IPS DF 4.7 (cell line): ENCODE data around the gene SLC25A21.
"Not testable (repeated sequence)": the region's sequence is repeated elsewhere in the genome, so short reads cannot be mapped to it uniquely, and the experiment has no call there.

Experiments used
- DNase-seq: peaks from one replicate; pipeline ENCODE4 v3.0.0-alpha.2; 2013; ENCODE audit warnings: low spot score; ENCODE audit errors: extremely low read depth

The SLC25A21 gene

DNA sequence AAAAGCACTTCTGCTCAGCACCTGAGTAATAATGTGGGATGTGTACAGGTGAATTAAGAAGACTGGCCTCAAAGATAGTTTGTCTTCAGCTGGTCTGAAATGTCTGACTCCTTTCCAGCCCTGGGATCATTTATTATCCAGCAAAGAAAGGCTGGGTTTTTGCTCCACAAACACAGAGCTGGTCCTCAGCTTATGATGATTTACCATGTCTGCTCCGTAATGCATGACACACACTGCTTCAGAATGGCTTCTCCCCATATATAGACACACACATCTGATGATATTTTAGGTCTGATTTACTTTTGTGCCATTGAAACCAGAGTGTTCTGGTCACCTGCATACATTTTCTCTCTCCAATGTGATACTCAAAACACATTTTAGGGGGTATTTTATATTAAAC, 225.0 kb downstream of the SLC25A21 start:
- no peak for DNase-seq

DNA sequence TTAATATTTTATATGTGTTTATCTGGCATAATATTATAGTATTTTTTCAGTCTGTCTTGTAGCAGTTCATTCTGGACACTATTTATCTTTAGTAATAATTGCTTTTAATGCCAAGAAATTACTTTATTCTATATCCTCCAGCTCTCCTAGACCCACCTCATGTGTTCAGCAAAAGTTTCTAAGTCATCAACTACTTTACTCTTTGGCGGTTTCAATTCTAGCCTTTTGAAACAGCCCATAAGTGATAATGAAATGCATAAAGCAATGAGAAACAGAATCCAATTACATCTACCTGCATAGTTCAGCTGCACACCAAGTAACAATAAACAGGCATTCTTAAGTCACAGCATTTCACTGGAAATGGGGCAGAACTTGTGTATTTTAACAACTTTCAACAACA, 225.5 kb downstream of the SLC25A21 start:
- no peak for DNase-seq

DNA sequence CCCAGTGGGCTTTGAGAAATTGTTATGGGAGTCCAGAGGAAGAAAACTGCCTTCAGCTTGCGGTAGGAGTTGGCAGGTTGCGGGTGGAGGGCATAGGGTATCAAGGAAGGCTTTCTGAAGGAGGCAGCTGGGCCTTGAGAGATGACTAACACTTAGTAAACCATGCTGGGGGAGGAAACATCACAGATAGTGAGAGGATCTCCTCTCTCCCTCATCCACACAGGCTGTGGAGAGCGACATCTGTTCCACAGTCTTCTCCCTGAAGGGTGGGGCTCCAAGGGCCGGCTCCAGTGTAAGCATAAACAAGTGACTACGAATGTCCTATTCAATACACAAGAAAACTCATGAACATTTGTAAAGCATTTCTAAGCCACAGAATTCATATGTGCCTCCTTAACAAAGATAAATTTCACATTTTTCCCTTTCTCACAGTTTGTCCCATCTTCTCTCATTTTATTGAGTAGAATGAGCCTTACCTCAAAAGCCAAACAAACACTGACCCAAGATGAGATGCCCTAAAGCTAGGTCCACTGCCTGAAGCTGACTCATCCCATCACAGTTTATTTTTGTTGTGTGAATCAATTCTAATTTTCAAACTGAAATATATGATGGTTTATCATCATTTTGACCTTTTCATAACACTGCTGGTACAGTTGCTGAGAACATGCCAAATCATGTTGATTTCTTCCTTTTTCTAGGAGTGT, 227.9 kb downstream of the SLC25A21 start:
- DNase-seq = no peak

DNA sequence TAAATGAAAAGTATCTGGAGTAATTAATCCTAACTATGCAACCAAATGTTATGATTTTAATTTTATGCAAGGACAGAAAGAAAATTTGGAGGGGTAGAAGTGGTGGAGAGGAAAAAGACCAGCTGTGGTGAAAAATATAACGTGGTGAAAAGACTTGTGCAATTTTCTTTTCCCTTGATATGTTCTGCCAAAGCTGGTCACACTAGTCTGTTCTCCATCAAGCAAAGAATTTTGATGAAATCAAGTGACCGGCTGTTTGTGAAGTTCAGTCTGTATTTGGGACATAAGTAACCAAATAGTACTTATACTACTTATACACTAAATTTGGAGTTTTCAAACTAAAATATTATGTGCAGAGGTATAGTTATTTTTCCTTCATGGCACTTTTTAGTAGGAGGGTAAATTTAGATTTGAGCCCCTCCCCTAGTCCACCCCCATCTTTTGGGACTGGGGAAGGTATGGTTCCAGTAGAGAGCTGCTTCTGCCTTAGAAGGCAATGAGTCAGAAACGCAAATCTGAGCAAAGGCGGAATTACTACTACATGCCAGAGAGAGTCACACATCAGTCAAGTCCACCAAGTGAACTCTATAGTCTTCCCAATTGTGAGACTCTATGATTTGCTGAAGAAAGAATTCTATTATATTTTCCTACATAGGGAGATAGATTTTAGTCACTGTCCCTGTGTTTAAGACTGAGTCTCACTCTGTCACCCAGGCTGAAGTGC, 229.7 kb downstream of the SLC25A21 start:
- no peak for DNase-seq

DNA sequence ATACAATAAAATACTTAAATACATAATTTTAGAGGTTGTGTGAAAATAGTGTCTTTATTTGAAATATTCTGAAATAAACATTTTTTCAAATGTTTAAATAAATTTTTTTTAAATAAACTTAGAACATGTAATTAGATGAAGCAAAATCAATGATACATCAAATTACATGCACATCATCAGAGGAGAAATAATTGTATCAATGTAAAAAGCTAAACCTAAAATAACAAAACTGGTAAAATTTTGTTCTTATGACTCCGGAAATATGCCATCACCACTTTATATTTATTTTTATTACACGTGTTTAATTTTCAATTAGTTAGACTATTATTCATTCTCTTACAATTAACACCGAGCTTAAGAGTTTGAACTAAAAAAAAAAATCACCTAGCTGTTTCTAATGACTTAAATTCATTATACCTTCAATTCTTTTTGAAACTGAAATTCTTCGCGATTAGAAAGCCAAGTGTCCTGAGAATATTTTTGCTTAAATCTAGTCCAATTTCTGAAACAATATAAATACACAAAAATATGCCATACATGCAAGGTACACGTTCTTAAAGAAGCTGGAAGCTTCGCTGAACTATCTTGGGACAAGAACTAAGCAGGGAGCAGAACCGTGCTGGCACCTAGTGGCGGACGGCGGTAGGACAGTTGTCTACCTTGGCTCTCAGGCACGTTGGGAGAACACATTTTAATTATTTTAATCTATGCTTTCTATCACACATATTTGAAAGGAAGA, 230.5 kb downstream of the SLC25A21 start:
- DNase-seq = peak; percentile 3

DNA sequence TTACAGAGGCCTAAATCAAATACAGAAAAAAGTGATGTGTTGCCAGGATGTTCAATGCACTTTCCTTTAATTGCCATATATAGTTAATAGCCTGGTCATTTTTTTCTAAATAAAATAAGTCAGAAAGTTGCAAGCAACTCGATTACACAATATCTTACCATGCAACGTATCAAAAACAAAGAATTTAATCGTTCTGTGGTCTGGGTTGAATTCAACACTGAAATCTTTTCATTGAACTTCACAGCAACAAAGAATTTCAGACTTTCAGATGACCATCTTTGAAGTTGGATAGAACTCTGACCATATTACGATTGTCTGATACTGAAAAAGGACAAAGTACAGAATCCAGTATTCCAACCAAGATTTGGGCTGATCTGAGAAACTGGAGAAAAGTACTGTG, 231.9 kb downstream of the SLC25A21 start:
- DNase-seq = no peak

DNA sequence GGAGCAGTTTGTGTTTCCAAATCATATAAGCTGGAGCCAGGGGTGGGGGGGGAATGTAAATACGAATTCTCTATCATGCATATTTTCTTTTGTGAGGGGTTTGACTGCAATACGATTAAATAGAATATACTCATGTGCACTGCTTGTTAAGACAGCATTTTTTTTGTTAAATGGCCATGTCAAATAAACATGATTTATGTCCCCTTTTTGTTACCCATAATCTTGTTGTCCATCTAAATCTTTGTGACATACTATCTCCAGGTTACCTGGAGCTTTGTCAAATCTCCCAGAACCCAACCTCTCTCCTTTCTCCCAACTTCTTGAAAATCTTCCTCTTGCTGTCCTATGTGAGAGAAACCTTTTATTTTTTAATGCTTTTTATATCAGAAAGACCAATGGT, 233.1 kb downstream of the SLC25A21 start:
- DNase-seq = no peak

DNA sequence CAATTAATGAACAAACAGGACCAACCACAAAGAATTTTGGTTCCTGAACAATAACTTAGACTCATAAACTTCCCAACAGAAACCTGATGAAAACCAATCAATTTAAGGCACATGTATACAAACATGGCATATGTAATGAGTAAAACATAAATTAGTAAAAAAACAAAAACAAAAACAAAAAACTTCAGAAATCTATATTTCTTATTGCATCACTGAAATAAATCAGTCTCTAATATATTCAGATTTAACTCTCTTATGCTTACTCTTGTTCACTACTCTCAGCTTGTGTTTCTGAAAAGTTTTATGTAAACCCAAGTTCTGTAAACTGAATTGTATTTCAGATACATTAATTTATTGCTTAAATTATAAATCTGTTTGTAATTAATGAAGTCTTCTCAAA, 233.7 kb downstream of the SLC25A21 start:
- DNase-seq = no peak

DNA sequence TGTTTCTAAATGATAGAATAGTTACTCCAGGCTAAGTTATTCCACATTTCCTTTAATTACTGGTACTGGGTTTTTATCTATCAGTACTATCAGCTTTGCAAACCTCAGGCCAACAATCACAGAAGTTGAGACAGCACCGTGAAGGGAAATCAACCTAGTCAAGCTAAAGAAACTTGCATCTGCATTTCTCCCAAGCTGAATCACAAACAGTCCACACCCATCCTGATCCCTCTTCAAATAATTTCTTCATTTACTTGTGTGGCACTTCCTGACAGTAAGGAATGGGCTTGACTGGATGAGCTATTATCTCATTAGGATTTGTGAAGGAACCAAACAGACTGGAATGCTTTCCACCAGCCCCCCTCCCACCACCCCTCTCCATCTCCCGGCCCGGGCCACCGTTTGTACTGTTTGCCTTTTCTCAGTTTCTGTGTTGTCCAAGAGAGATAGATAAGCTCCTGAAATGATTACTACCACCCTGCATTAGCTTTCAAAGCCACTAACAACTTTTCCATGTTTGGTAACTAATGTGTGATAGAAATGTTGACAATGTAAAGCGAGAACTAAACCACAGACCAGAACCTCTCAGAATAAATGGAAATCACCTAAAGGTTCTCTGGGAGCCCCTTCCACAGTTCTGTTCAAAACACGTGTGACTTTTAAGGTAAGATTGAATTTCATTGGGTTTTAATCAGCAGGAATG, 236.3 kb downstream of the SLC25A21 start:
- no peak for DNase-seq

DNA sequence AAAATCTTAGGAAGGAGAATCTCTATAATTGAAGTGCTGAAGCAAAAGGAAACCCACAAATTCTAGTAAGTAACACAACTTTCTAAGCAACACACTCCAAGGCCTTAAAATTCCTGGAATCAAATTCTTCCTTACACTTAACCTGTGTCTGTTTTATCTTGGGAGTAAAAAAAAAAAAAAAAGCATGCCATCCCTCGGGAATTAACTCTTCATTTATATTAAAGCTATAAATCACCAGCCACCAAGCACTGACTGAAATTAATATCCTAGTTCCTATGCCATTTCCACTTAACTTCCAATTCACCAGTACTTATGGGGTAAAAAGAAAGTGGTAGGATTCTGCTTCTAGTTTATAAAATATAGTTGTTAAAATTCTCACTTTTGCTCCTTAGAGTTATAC, 238.1 kb downstream of the SLC25A21 start:
- DNase-seq = no peak

DNA sequence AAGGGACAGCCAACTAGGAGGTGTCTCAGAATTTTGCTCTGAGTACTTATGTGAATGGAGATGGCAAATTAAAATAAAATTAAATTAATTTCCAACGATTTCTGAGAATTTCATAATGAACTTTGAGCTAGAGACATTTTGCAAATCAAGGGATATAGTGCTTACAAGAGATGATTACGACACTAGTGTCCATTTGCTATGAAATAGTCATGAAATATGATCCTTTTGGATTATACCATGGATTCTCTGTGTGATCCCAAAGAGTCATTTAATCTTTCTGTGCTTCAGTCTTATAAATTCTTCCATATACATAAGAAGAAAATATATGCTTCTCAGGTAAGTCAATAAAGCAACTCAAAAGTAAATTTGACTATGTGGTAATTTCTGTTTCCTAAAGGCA, 240.6 kb downstream of the SLC25A21 start:
- DNase-seq = no peak

DNA sequence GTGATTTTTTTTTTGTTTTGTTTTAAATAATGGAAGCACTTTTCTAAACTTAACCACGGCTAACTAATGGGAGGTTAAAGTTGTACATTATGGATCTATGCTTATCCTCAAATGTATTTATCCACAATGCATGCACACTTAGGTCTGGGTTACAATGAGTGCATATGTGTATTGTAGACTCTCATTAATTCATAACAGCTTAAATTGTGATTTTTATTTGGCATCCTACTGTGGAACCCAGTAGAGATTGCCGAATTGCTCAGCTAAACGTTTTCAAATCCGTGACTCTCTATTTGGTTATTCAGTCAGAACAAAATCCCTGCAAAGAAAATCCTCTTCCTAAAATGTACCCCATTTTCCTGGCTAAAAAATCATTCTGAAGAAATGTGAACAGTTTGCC, 244.0 kb downstream of the SLC25A21 start:
- no peak for DNase-seq

DNA sequence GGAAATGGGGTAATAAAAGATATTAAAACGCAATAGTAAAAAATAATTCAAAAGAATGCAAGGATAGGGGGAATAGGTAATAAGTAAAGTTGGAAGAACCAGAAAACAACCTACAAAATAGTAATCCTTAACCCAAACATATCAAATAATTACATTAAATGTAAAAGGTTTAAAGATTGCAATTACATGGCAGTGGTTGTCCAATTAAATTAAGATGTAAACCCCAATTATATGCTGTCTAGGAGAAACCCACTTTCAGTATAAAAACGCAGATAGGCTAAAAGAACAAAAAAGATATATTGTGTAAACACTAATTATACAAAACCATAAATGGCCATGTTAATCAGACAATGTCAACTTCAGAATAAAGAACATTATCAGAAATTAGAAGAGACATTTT, 247.3 kb downstream of the SLC25A21 start:
- DNase-seq = no peak

DNA sequence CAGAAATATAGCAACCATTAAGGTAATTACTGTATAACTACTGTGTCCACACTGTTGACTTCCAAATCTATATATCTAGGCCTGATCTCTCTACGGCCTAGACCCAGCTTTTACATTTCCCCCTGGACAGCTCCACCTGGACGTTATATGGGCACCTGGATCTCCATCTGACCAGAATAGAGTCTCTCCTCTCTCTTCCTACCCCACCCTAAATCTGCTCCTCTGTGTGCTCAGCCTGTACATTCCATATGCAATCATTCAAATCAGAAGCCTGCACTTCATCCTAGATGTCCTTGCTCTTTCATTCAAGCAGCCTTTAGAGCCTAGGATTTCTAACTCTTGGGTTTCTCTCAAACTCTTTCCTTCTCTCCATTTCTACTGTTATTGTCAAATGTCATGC, 255.7 kb downstream of the SLC25A21 start:
- no peak for DNase-seq

DNA sequence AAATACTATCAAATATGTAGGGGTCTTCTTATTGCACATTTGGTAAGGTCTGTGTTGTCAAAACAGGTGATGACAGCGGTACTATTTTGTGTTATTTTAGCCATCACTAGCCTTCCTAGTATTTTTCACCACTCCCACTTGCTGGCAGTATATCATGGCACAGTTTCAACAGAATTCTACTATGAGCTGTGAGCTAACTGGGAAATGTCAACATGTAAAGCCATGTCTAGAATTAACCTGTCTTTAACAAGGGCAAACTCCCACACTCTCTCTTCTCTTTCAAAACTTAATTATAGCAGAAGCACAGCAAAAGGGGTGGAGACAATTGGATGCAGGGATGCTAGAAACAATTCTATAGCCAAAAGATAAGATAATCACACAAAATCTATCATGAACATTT, 257.3 kb downstream of the SLC25A21 start:
- no peak for DNase-seq

DNA sequence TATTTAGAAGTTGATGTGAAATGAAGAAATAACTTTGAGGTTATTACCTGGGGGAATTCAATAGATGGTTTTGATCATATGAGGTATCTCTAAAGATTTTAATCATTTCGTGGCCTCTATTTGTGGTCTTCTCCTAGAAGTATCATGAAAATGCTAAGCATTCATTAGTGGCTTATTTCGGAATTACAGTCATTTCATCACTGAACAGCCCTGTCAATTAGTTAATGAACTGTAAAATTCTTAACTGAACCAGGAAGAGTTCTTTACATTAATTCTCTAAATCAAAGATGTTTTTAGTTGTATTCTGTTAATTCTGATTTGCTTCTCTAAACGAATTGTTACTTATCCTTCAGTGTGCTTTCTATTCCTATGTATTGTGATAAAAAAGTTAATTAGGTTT, 261.8 kb downstream of the SLC25A21 start:
- no peak for DNase-seq

DNA sequence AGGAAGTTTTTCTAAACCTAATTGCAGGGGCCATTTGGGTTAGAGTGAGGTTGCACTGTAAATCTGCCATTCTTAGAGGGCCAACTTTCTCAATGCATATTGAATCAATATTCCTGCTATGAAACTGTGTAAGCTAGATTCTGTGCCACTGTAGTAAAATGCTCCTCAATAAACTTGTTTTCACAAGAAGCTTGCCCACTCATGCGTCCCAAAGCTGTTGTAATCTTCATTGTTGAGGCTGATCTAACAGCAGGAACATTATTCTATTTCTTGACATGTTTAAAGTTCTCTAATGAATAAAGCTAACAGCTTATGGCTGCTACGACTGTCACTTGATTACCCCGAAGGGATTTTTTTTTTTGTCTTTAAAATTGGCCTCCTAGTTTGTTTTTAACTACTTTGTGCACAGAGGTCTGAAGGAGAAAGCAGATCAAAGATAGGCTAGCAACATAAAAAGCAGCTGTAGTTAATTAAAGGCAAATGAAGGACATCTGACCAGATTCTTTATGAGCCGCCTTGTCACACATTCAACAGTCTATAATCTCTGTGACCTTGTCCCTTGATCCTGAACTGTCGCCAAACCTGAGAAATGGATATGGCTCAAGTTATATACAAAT, 267.0 kb downstream of the SLC25A21 start:
- no peak for DNase-seq

DNA sequence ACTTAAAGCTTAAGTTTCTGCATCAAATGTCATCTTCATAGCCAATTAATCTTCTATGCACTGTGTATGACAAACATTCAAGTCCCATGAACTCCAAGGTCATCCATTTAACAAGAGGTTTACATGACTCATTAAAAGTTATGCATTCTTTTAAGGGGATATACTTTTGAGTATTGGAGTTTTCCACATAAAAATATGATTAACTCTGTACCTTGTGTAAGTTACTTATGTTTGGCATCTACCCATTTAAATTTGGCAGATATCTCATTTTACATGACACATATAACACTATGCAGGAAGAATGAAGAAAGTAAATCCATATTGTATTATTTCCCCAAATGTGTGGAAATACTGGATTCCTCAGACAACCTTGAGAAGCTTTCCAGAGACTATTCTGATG, 270.5 kb downstream of the SLC25A21 start:
- DNase-seq = no peak

DNA sequence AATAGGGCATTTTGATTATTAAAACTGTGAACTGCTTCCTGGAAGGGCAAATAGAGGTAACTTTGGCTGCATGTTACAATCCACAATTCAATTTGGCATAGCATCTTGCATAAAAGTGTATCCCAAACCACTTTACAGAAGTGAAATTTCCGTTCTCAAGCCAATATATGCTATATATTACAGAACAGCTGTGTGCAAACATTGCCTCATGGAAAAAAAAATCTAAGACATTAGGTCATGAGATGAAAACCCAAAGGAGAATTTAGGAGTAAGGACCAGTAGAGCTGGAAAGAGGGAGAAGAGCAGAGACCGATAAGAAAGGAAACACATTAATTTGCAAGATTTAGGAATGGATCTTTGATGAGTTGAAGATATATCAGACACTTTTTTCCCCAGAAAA, 271.6 kb downstream of the SLC25A21 start:
- no peak for DNase-seq

DNA sequence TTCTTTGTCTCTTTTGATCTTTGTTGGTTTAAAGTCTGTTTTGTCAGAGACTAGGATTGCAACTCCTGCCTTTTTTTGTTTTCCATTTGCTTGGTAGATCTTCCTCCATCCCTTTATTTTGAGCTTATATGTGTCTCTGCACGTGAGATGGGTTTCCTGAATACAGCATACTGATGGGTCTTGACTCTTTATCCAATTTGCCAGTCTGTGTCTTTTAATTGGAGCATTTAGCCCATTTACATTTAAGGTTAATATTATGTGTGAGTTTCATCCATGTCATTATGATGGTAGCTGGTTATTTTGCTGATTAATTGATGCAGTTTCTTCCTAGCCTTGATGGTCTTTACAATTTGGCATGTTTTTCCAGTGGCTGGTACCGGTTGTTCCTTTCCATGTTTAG, 276.1 kb downstream of the SLC25A21 start:
- not testable (repeated sequence) for DNase-seq

DNA sequence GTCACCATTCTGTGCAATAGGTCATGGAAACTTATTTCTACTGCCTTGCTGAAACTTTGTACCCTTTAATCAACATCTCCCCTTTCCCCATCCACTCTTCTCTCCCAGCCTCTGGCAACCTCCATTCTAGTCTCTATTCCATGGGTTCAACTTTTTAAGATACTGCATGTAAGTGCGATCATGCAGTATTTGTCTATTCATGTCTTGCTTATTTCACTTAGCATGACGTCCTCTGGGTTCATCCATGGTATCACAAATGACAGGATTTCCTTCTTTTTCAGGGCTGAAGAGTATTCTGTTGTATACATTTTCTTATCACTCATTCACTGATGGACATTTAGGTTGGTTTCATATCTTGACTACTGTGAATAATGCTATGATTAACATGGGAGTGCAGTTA, 288.4 kb downstream of the SLC25A21 start:
- DNase-seq = no peak
